CD4-positive, CD25-positive, alpha-beta regulatory T cell (primary cell): Measurements from ENCODE around the gene EPHA7. TPM values are rescaled to one million over a fixed set of nuclear protein-coding genes. Genes with fewer than 3 reads are reported as not detected.

Experiments used
- ATAC-seq, 2 donors: fragments of 150-1000 bp; cut with Tn5 transposase; one replicate each; pipeline ENCODE4 v1.10.0; 2021; ENCODE audit warnings: low read depth in 2 of 2, moderate number of reproducible peaks in 2 of 2, moderate library complexity in 1 of 2
- DNase-seq, 3 donors: peaks; one replicate each; pipeline versions ENCODE4 v3.0.0 to v3.0.0-alpha.2; 2012 to 2022; ENCODE audit warnings: mixed read lengths in 1 of 3
- H3K27ac ChIP-seq: one replicate; pipeline ENCODE4 v1.7.0; 2013; ENCODE audit warnings: mild to moderate bottlenecking, low read length; ENCODE audit not compliant: insufficient read depth, poor library complexity, severe bottlenecking
- H3K27me3 ChIP-seq: one replicate; pipeline ENCODE4 v1.7.0; 2013; ENCODE audit warnings: low read length; ENCODE audit not compliant: control insufficient read depth, insufficient read depth
- H3K36me3 ChIP-seq: one replicate; pipeline ENCODE4 v1.7.0; 2013; ENCODE audit warnings: mild to moderate bottlenecking, low read length, moderate library complexity; ENCODE audit not compliant: control insufficient read depth, insufficient read depth
- H3K4me1 ChIP-seq: 2 replicates; pipeline ENCODE4 v1.7.0; 2013; ENCODE audit warnings: mild to moderate bottlenecking, low read length; ENCODE audit not compliant: insufficient read depth, control insufficient read depth, poor library complexity, severe bottlenecking
- H3K4me3 ChIP-seq: one replicate; pipeline ENCODE4 v1.7.0; 2013; ENCODE audit warnings: low read depth, mild to moderate bottlenecking, low read length, moderate library complexity
- H3K9me3 ChIP-seq, 2 experiments: 1 replicate in 1 of 2; 2 replicates in 1 of 2; pipeline ENCODE4 v1.7.0; 2013; ENCODE audit warnings: low read length in 2 of 2, mild to moderate bottlenecking in 1 of 2, moderate library complexity in 1 of 2; ENCODE audit not compliant: control insufficient read depth in 2 of 2
- H3K27ac Mint-ChIP-seq, 3 donors: one replicate each; pipeline ENCODE4 v1.8.0; 2020 to 2022; ENCODE audit warnings: mild to moderate bottlenecking in 3 of 3, mixed read lengths in 3 of 3, moderate library complexity in 2 of 3
- H3K27me3 Mint-ChIP-seq: one replicate; pipeline ENCODE4 v1.8.0; 2022; ENCODE audit warnings: mild to moderate bottlenecking, mixed read lengths
- H3K36me3 Mint-ChIP-seq: one replicate; pipeline ENCODE4 v1.8.0; 2020; ENCODE audit warnings: mixed read lengths
- H3K4me1 Mint-ChIP-seq, 4 donors: one replicate each; pipeline ENCODE4 v1.8.0; 2020 to 2022; ENCODE audit warnings: mixed read lengths in 4 of 4, mild to moderate bottlenecking in 1 of 4
- H3K4me3 Mint-ChIP-seq, 4 donors: one replicate each; pipeline ENCODE4 v1.8.0; 2020 to 2022; ENCODE audit warnings: mild to moderate bottlenecking in 4 of 4, mixed read lengths in 4 of 4, moderate library complexity in 3 of 4
- H3K9me3 Mint-ChIP-seq, 7 donors: one replicate each; pipeline ENCODE4 v1.8.0; 2020 to 2022; ENCODE audit warnings: mixed read lengths in 7 of 7, mild to moderate bottlenecking in 3 of 7, moderate library complexity in 2 of 7
- polyA plus RNA-seq, 4 donors: library from polyadenylated mRNA; unstranded; fragments of 300-500 nt; fragmentation: Illumina TruSeq; gene quantifications; one replicate each; pipeline ENCODE4 v1.2.3, GENCODE V29; 2021
- total RNA-seq: library from RNA; stranded (reverse); gene quantifications from one replicate; pipeline ENCODE4 v1.2.3, GENCODE V29; 2022

EPHA7 gene
- total and polyA plus RNA-seq, 5 donors from 2014 or later, result not detected

DNA sequence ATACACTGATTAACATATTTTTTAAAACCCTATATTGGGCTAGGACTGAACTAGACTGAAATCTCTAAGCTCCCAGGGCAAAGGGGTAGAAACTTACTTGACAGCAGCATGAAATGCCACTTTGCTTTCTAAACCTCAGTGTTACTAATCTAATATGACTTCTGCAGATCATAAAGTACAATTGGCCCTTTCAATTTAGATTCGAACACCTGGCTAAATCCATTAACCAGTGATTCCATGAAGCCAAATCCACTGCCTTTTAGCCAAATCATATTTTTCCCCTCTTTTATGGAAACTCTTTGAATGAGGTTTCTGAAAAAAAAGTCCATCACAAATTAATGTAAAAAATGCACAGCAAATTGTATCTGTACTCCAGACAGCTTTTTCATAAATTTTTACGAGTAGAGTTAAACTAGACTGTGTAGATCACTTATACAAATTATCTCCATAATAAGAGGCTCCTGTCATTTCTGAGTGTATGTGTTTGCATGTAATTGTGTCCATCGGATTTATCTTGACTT lies 25.7 kb downstream of the EPHA7 start:
- Histone ChIP-seq H3K27ac (no peak overlapping the region), H3K9me3 (peaks cover 0 to 4% of the 10 kb centered on the region in 2 experiments), H3K36me3 (no peaks in the 10 kb centered on the region), H3K4me1 (no peaks in the 10 kb centered on the region), H3K27me3 (no peaks in the 10 kb centered on the region), H3K4me3 (no peak overlapping the region)
- Mint-ChIP-seq H3K4me1 (peaks cover 0 to under 1% (median 0%) of the 10 kb centered on the region in 4 donors), H3K4me3 (no peak overlapping the region), H3K27me3 (no peaks in the 10 kb centered on the region), H3K9me3 (peaks cover 0 to 18% (median 1%) of the 10 kb centered on the region in 7 donors), H3K27ac (no peak overlapping the region), H3K36me3 (no peaks in the 10 kb centered on the region)
- ATAC-seq (no peak), DNase-seq (no peak)

DNA sequence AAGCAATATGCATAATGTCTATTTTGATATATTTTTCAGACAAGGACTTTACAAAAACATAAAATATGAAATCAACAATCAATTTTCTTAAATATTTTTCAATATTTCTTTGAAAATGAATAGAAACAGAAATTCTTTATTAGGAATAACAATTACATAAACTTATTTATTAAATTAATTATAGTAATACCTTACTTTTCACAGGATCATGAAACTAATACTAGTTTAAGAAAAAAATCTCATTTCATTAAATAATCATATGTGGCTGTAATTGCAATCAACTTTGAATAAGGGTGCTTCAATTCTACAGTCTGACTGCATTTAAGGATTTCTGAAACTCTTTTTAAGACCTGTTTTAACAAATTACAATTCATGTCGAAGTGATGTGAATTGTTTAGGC lies 26.6 kb downstream of the EPHA7 start:
- Histone ChIP-seq H3K27me3 (no peaks in the 10 kb centered on the region), H3K4me1 (no peaks in the 10 kb centered on the region), H3K27ac (no peak overlapping the region), H3K9me3 (peaks cover 0 to 4% of the 10 kb centered on the region in 2 experiments), H3K36me3 (no peaks in the 10 kb centered on the region), H3K4me3 (no peak overlapping the region)
- Mint-ChIP-seq H3K4me3 (no peak overlapping the region), H3K36me3 (no peaks in the 10 kb centered on the region), H3K27ac (no peak overlapping the region), H3K9me3 (peaks cover 0 to 22% (median 4%) of the 10 kb centered on the region in 7 donors), H3K27me3 (no peaks in the 10 kb centered on the region), H3K4me1 (peaks cover 0 to 5% (median 0%) of the 10 kb centered on the region in 4 donors)
- DNase-seq (no peak), ATAC-seq (no peak)

DNA sequence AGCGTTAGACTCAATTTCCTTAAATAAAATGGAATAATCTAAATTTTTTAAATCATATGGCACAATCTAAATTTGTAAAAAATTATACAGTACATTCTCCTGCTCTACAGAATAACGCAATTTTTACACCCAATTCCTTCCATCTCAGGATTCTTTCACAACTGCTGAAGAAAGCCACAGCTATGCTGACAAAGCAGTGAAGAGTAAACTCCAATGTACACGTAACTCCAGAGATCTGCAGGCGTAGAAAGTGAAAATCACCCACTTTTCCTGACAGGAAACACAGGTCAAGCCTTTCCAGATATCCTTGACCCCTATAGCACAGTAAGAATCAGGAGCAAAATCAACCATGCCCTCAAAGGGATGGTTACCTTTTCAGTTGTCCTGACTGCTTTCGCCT lies 27.4 kb downstream of the EPHA7 start:
- H3K4me3 ChIP-seq, result no peak overlapping the region
- DNase-seq, result no peak
- no peak overlapping the region for H3K4me3 Mint-ChIP-seq
- no peaks in the 10 kb centered on the region for H3K36me3 Mint-ChIP-seq
- H3K27me3 ChIP-seq, result no peaks in the 10 kb centered on the region
- H3K4me1 Mint-ChIP-seq, result peaks cover 0 to 5% (median 0%) of the 10 kb centered on the region in 4 donors
- no peak overlapping the region for H3K27ac ChIP-seq
- no peaks in the 10 kb centered on the region for H3K4me1 ChIP-seq
- no peak overlapping the region for H3K27ac Mint-ChIP-seq
- H3K9me3 Mint-ChIP-seq, result peaks cover 0 to 27% (median 8%) of the 10 kb centered on the region in 7 donors
- H3K36me3 ChIP-seq, result no peaks in the 10 kb centered on the region
- no peak for ATAC-seq
- H3K9me3 ChIP-seq, result peaks cover 0 to 13% of the 10 kb centered on the region in 2 experiments
- no peaks in the 10 kb centered on the region for H3K27me3 Mint-ChIP-seq

DNA sequence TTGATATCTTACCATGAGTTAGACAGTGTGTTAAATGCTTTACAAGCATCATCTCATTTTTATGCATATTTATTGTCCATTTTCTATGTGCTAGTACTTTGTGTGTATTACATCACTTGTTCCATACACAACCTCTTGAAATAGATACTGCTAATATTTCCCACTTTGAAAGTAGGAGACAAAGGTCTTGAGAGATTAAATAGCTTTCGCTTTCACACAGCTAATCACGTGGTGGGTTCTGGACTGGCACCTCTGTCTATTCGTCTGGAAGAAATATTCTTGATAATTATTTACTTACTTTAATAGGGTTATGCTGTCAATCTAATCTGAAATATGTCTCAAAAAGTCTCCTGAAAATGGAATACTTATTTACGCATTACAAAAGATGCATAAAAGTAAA lies 30.2 kb downstream of the EPHA7 start:
- no peak for DNase-seq
- Histone ChIP-seq H3K27ac (no peak overlapping the region), H3K27me3 (no peaks in the 10 kb centered on the region), H3K36me3 (no peaks in the 10 kb centered on the region), H3K4me3 (no peak overlapping the region), H3K9me3 (peaks cover 0 to 13% of the 10 kb centered on the region in 2 experiments), H3K4me1 (no peaks in the 10 kb centered on the region)
- no peak for ATAC-seq
- Mint-ChIP-seq H3K27ac (no peak overlapping the region), H3K27me3 (no peaks in the 10 kb centered on the region), H3K36me3 (no peaks in the 10 kb centered on the region), H3K4me1 (peaks cover 0 to 5% (median 0%) of the 10 kb centered on the region in 4 donors), H3K4me3 (no peak overlapping the region), H3K9me3 (peaks cover 3 to 30% (median 9%) of the 10 kb centered on the region in 7 donors)

DNA sequence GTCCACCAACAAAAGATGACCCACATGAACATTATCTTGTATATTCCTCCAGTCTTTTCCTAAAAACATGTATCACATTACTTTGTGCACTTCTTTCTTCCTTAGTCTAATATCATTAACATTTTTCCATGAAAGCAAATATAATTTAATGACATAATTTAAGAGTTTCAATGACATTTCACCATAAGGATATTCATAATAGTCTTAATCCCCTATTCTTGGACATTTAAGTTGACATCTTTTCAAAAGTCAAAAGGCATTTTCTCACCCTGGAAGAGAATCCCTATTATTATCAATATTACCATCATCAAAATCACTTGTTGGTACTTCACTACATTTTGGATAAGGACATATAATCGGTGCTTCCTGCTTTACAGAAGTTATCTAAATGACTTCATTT lies 31.3 kb downstream of the EPHA7 start:
- H3K27ac ChIP-seq, result no peak overlapping the region
- H3K9me3 ChIP-seq, result peaks cover 0 to 9% of the 10 kb centered on the region in 2 experiments
- no peaks in the 10 kb centered on the region for H3K27me3 Mint-ChIP-seq
- no peaks in the 10 kb centered on the region for H3K36me3 Mint-ChIP-seq
- no peak overlapping the region for H3K27ac Mint-ChIP-seq
- DNase-seq (no peak), ATAC-seq (no peak)
- no peaks in the 10 kb centered on the region for H3K36me3 ChIP-seq
- H3K4me1 Mint-ChIP-seq, result peaks cover 0 to 5% (median 0%) of the 10 kb centered on the region in 4 donors
- H3K27me3 ChIP-seq, result no peaks in the 10 kb centered on the region
- H3K4me1 ChIP-seq, result no peaks in the 10 kb centered on the region
- H3K4me3 Mint-ChIP-seq, result no peak overlapping the region
- no peak overlapping the region for H3K4me3 ChIP-seq
- H3K9me3 Mint-ChIP-seq, result peaks cover 3 to 31% (median 11%) of the 10 kb centered on the region in 7 donors

DNA sequence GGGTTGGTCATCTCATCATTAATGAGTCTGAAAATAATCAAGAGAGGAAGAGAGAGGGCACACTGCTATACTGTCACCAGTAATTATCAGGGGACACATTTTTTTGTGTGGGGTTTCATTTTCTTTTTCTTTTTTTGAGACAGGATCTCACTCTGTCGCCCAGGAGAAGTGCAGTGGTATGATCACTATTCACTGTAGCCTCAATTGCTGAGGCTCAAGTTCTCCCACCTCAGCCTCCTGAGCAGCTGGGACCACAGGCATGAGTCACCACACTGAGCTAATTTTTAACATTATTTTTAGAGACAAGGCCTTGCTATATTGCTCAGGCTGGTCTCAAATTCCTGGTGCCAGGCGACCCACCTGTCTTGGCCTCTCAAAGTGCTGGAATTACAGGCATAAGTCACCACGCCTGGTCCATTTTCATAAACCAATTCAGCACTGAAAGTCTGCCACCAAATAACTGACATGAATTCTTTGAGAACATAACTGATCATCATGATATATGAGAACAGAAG lies 43.3 kb downstream of the EPHA7 start:
- Histone ChIP-seq H3K4me3 (no peak overlapping the region), H3K4me1 (no peaks in the 10 kb centered on the region), H3K27ac (no peak overlapping the region), H3K27me3 (no peaks in the 10 kb centered on the region), H3K36me3 (no peaks in the 10 kb centered on the region), H3K9me3 (no peaks in the 10 kb centered on the region)
- Mint-ChIP-seq H3K4me1 (no peaks in the 10 kb centered on the region), H3K27me3 (no peaks in the 10 kb centered on the region), H3K9me3 (peaks cover 0 to 13% (median 7%) of the 10 kb centered on the region in 7 donors), H3K27ac (no peak overlapping the region), H3K4me3 (no peak overlapping the region), H3K36me3 (no peaks in the 10 kb centered on the region)
- ATAC-seq, result no peak
- no peak for DNase-seq

DNA sequence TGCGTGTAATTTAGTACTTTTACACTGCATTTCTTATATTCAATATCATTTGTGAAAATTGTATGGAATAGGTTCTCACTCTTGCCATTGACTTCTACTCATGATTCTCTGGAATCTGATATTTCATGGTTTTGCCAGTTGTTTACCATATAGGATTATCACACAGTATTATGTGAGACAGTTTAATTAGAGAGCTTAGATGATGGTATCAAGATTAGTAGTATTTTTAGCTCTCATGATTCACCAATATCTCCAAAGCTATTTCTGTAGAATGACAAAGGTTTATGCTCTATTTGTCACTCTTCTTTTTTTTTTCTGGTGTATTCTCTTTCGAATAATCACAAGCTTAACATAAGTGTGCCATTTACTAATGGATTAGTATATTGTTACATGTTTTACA lies 45.9 kb downstream of the EPHA7 start:
- H3K27me3 ChIP-seq, result no peaks in the 10 kb centered on the region
- H3K9me3 Mint-ChIP-seq, result peaks cover 0 to 13% (median 6%) of the 10 kb centered on the region in 7 donors
- ATAC-seq, result no peak

DNA sequence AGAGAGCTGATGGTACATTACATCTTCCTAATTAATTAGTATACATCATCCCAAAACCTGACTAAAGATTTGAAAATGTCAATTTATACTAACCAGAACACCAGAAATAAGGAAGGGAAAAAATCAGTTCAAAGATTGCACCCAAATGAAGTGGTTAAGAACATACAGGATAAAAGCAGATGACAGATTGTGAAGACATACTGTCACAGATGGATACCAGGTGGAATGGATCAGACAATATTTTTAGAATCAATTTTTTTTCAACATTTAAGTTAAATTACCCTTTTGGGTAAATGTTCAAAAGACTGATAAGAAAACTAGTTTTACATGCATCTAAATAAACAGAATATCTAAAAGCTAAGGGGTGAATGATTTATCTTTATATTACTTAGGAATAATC lies 47.6 kb downstream of the EPHA7 start:
- H3K27me3 Mint-ChIP-seq, result no peaks in the 10 kb centered on the region
- H3K27me3 ChIP-seq, result no peaks in the 10 kb centered on the region
- H3K27ac Mint-ChIP-seq, result peak overlapping the region in 1 of 3 donors; percentile 69
- no peak for ATAC-seq
- DNase-seq, result no peak
- no peaks in the 10 kb centered on the region for H3K4me1 Mint-ChIP-seq
- peaks cover 0 to 6% (median 1%) of the 10 kb centered on the region in 7 donors for H3K9me3 Mint-ChIP-seq
- H3K36me3 Mint-ChIP-seq, result no peaks in the 10 kb centered on the region
- H3K9me3 ChIP-seq, result no peaks in the 10 kb centered on the region
- no peaks in the 10 kb centered on the region for H3K36me3 ChIP-seq
- no peak overlapping the region for H3K4me3 Mint-ChIP-seq
- no peak overlapping the region for H3K27ac ChIP-seq
- no peaks in the 10 kb centered on the region for H3K4me1 ChIP-seq
- H3K4me3 ChIP-seq, result no peak overlapping the region

More for the DNA sequence above, 45.9 kb downstream of the EPHA7 start:
- no peak overlapping the region for H3K27ac Mint-ChIP-seq
- no peaks in the 10 kb centered on the region for H3K36me3 ChIP-seq
- no peak overlapping the region for H3K27ac ChIP-seq
- no peaks in the 10 kb centered on the region for H3K4me1 Mint-ChIP-seq
- no peak overlapping the region for H3K4me3 ChIP-seq
- H3K9me3 ChIP-seq, result no peaks in the 10 kb centered on the region
- no peak for DNase-seq
- no peak overlapping the region for H3K4me3 Mint-ChIP-seq
- H3K36me3 Mint-ChIP-seq, result no peaks in the 10 kb centered on the region
- H3K4me1 ChIP-seq, result no peaks in the 10 kb centered on the region
- no peaks in the 10 kb centered on the region for H3K27me3 Mint-ChIP-seq
